GM12878 (cell line): ENCODE measurements around the gene TTC23. TPM values are rescaled to one million over a fixed set of nuclear protein-coding genes. Genes with fewer than 3 reads are reported as not detected.

Experiments
- ATAC-seq: fragments of 200-7000 bp; cut with Tn5 transposase; 3 replicates; pipeline ENCODE4 v1.9.1; 2020; ENCODE audit warnings: mild to moderate bottlenecking, moderate library complexity
- BruUV-seq: library from RNA; stranded (reverse); fragments of 400-500 nt; replicated peaks from 2 replicates; lab custom pipeline; 2021; lab: Mats Ljungman, UMichigan
- CTCF ChIA-PET: fragments of 300-600 bp; sonication (Branson Sonifier 250); formaldehyde crosslinking; extraction: SDS; loops from one replicate; lab custom pipeline; 2021; ENCODE audit warnings: inconsistent platforms; lab: Yijun Ruan, JAX
- POLR2A ChIA-PET: fragments of 350-600 bp; formaldehyde crosslinking; extraction: SDS; loops from one replicate; lab custom pipeline; 2021; ENCODE audit warnings: inconsistent platforms; lab: Charles Lee
- RAD21 ChIA-PET: fragments of 300-600 bp; sonication (Branson Sonifier 250); formaldehyde crosslinking; loops from one replicate; lab custom pipeline; 2023; ENCODE audit warnings: antibody characterized with exemption; ENCODE audit not compliant: unreplicated experiment; lab: Charles Lee
- SMC1A ChIA-PET: fragments of 300-600 bp; sonication (Branson Sonifier 250); formaldehyde crosslinking; loops from one replicate; lab custom pipeline; 2023; ENCODE audit not compliant: unreplicated experiment, uncharacterized antibody; lab: Charles Lee
- DNase-seq: peaks from one replicate; pipeline ENCODE4 v3.0.0-alpha.2; 2011; ENCODE audit warnings: low read depth, low spot score
- FAIRE-seq: peaks from 3 replicates; lab custom pipeline; 2011; peaks lifted over from hg19 to GRCh38; lab: Jason Lieb, UNC
- H2AFZ ChIP-seq: 2 replicates; pipeline ENCODE4 v1.6.0; 2011; ENCODE audit warnings: low read depth, low read length, control low read depth; ENCODE audit not compliant: control insufficient read depth
- H3K27ac ChIP-seq: 2 replicates; pipeline ENCODE4 v1.5.1; 2011; ENCODE audit warnings: control low read depth; ENCODE audit not compliant: control insufficient read depth, insufficient read depth
- H3K27me3 ChIP-seq, 2 experiments: replicated peaks in 1 of 2; 2 replicates each; pipeline versions ENCODE4 v1.6.0 to v1.6.1; 2011; ENCODE audit warnings: low read length in 1 of 2; ENCODE audit not compliant: control insufficient read depth in 2 of 2, insufficient read depth in 2 of 2
- H3K36me3 ChIP-seq, 2 experiments: 2 replicates each; pipeline ENCODE4 v1.5.1; 2011; ENCODE audit warnings: low read length in 1 of 2; ENCODE audit not compliant: control insufficient read depth in 2 of 2, insufficient read depth in 2 of 2
- H3K4me1 ChIP-seq: 2 replicates; pipeline ENCODE4 v1.6.1; 2011; ENCODE audit warnings: mild to moderate bottlenecking, low read length, moderate library complexity, mixed read lengths; ENCODE audit not compliant: control insufficient read depth, insufficient read depth
- H3K4me2 ChIP-seq: 2 replicates; pipeline ENCODE4 v1.6.0; 2011; ENCODE audit warnings: control low read depth; ENCODE audit not compliant: control insufficient read depth, insufficient read depth
- H3K4me3 ChIP-seq: fragments of 200-600 bp; sonication (generic); 2 replicates; pipeline ENCODE4 v1.5.1; 2016
- H3K79me2 ChIP-seq: 2 replicates; pipeline ENCODE4 v1.6.0; 2011; ENCODE audit warnings: low read length; ENCODE audit not compliant: control insufficient read depth, insufficient read depth
- H3K9ac ChIP-seq: 2 replicates; pipeline ENCODE4 v1.8.0; 2011; ENCODE audit warnings: low read length, control low read depth, mixed read lengths; ENCODE audit not compliant: control insufficient read depth, insufficient read depth
- H3K9me3 ChIP-seq: replicated peaks from 3 replicates; pipeline ENCODE4 v1.5.1; 2011; ENCODE audit warnings: mild to moderate bottlenecking, low read length; ENCODE audit not compliant: control insufficient read depth, insufficient read depth
- H4K20me1 ChIP-seq: 2 replicates; pipeline ENCODE4 v1.6.0; 2011; ENCODE audit not compliant: control insufficient read depth, insufficient read depth
- BACH1 ChIP-seq: fragments of 450-650 bp; IDR thresholded peaks from 2 replicates; pipeline ENCODE4 v1.6.1; 2017; ENCODE audit warnings: mild to moderate bottlenecking, borderline replicate concordance
- BCL11A ChIP-seq: IDR thresholded peaks from 2 replicates; pipeline ENCODE4 v1.6.1; 2011; ENCODE audit warnings: low read depth, low read length
- CBX5 ChIP-seq: sonication (generic); IDR thresholded peaks from 2 replicates; pipeline ENCODE4 v1.6.1; 2016; ENCODE audit warnings: low read depth, moderate library complexity, mild to moderate bottlenecking, inconsistent platforms
- GATAD2B ChIP-seq: fragments of 450-650 bp; conservative IDR thresholded peaks from 2 replicates; pipeline ENCODE4 v1.6.1; 2017; ENCODE audit warnings: low read depth, mild to moderate bottlenecking, moderate library complexity
- MYB ChIP-seq: fragments of 150-350 bp; IDR thresholded peaks from 2 replicates; pipeline ENCODE4 v1.6.1; 2014; ENCODE audit warnings: mild to moderate bottlenecking, low read depth, low read length, borderline replicate concordance
- MYC ChIP-seq: IDR thresholded peaks from 2 replicates; pipeline ENCODE4 v1.6.1; 2011; ENCODE audit warnings: mild to moderate bottlenecking, low read length, moderate library complexity, inconsistent platforms; ENCODE audit not compliant: insufficient read depth, insufficient replicate concordance, insufficient read length, severe bottlenecking
- NFIC ChIP-seq: IDR thresholded peaks from 2 replicates; pipeline ENCODE4 v1.6.1; 2012; ENCODE audit warnings: low read depth, mild to moderate bottlenecking, inconsistent platforms, low read length, moderate library complexity
- PAX8 ChIP-seq: fragments of 450-650 bp; IDR thresholded peaks from 2 replicates; pipeline ENCODE4 v1.6.1; 2017; ENCODE audit warnings: mild to moderate bottlenecking, moderate library complexity
- POLR2A ChIP-seq: IDR thresholded peaks from 2 replicates; pipeline ENCODE4 v1.6.1; 2011; ENCODE audit warnings: low read depth, mild to moderate bottlenecking, low read length
- RAD21 ChIP-seq: IDR thresholded peaks from 2 replicates; pipeline ENCODE4 v1.6.1; 2011; ENCODE audit warnings: mild to moderate bottlenecking, low read depth, low read length, moderate library complexity; ENCODE audit not compliant: insufficient read depth
- RELA ChIP-seq: fragments of 450-650 bp; IDR thresholded peaks from 2 replicates; pipeline ENCODE4 v1.8.0; 2014; ENCODE audit warnings: borderline replicate concordance; ENCODE audit not compliant: partially characterized antibody
- SP1 ChIP-seq: IDR thresholded peaks from one replicate; pipeline ENCODE4 v1.6.1; 2011; ENCODE audit warnings: low read depth, low read length
- SRF ChIP-seq, 2 experiments: IDR thresholded peaks; 2 replicates each; pipeline ENCODE4 v1.6.1; 2011; ENCODE audit warnings: low read depth in 2 of 2, low read length in 2 of 2, mild to moderate bottlenecking in 1 of 2, moderate library complexity in 1 of 2
- SUPT20H ChIP-seq: IDR thresholded peaks from 2 replicates; pipeline ENCODE4 v1.6.1; 2011; ENCODE audit warnings: low read depth, mild to moderate bottlenecking, low read length, moderate library complexity, borderline replicate concordance; ENCODE audit not compliant: control insufficient read depth
- TCF12 ChIP-seq: IDR thresholded peaks from 2 replicates; pipeline ENCODE4 v1.6.1; 2011; ENCODE audit warnings: low read depth, mild to moderate bottlenecking, low read length
- ZSCAN29 ChIP-seq: fragments of 450-650 bp; IDR thresholded peaks from 2 replicates; pipeline ENCODE4 v1.6.1; 2017; ENCODE audit warnings: mild to moderate bottlenecking, moderate library complexity
- WGBS: methylation state at CpG from one replicate; pipeline ENCODE4 v1.1.6; 2016; ENCODE audit warnings: low lambda C conversion rate; ENCODE audit not compliant: insufficient replicate concordance, insufficient coverage; ENCODE audit errors: missing lambda C conversion rate; 5-methylcytosine and 5-hydroxymethylcytosine counted together
- in situ Hi-C: fragments of 300-500 bp; cut with MboI; formaldehyde crosslinking; loops from 9 replicates; pipeline ENCODE4 v1.14.3; 2018; ENCODE audit warnings: mixed read lengths
- intact Hi-C: fragments of 100-400 bp; cut with micrococcal nuclease; formaldehyde crosslinking; loops from one replicate; pipeline ENCODE4 v1.14.2; 2022; ENCODE audit not compliant: unreplicated experiment
- polyA plus RNA-seq, 11 experiments: library from polyadenylated mRNA; depleted of rRNA in 4 of 11; unstranded in 6 of 11; stranded (reverse) in 5 of 11; fragments of >200 nt; fragmentation: Nextera tagmentation in 4 of 11; fragmentation: Illumina TruSeq in 1 of 11; extraction: Ambion mirVana in 4 of 11; extraction: Trizol in 1 of 11; gene quantifications; 1 replicate in 1 of 11; 2 replicates in 10 of 11; pipeline versions ENCODE4 v1.2.1 to v1.2.3, GENCODE V29; 2011 to 2016; ENCODE audit warnings: inconsistent platforms in 2 of 11, missing spikeins in 2 of 11, low read depth in 1 of 11
- total RNA-seq, 4 experiments: library from RNA; depleted of rRNA in 3 of 4; stranded (reverse); fragments of >200 nt in 3 of 4; fragmentation: Illumina TruSeq in 1 of 4; extraction: Trizol in 1 of 4; gene quantifications; 2 replicates each; pipeline versions ENCODE4 v1.2.1 to v1.2.3, GENCODE V29; 2013 to 2021
- TF ChIP-seq, protein P1 (sequence below): IDR thresholded peaks from 2 replicates; pipeline ENCODE4 v1.6.1; 2012; ENCODE audit warnings: low read depth, low read length, improper control_type of control experiment
- TF ChIP-seq, protein P2 (sequence below): fragments of 450-650 bp; IDR thresholded peaks from 2 replicates; pipeline ENCODE4 v1.6.1; 2014; ENCODE audit warnings: mild to moderate bottlenecking

Gene TTC23
- total and polyA plus RNA-seq, 10 of the 15 experiments (the other 5 are each of a cell fraction or from before 2014, with no cell fraction given) = 1.2 to 9.0 (median 6.5) TPM

DNA sequence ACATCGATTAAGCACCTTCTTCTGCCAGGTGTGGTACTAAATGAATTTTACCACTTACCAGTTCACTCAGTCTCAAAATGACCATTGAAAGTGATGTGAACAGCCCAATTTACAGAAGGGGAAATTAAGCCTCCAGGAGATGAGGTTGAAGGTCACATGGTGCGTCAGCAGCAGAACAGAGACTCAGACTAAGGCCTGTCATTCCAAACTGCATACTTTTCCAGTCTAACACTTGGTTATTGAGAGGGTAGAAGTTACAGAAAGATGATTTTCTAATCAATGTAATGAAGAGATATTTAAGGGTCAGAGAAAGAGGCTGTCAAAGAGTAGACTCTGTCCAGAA, 68.4 kb downstream of the TTC23 start (continued):
- TF ChIP-seq MYC (no peak), PAX8 (no peak), CBX5 (no peak), BACH1 (no peak), ZSCAN29 (no peak)
- TF ChIP-seq, protein P1, sequence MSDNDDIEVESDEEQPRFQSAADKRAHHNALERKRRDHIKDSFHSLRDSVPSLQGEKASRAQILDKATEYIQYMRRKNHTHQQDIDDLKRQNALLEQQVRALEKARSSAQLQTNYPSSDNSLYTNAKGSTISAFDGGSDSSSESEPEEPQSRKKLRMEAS = no peak

DNA sequence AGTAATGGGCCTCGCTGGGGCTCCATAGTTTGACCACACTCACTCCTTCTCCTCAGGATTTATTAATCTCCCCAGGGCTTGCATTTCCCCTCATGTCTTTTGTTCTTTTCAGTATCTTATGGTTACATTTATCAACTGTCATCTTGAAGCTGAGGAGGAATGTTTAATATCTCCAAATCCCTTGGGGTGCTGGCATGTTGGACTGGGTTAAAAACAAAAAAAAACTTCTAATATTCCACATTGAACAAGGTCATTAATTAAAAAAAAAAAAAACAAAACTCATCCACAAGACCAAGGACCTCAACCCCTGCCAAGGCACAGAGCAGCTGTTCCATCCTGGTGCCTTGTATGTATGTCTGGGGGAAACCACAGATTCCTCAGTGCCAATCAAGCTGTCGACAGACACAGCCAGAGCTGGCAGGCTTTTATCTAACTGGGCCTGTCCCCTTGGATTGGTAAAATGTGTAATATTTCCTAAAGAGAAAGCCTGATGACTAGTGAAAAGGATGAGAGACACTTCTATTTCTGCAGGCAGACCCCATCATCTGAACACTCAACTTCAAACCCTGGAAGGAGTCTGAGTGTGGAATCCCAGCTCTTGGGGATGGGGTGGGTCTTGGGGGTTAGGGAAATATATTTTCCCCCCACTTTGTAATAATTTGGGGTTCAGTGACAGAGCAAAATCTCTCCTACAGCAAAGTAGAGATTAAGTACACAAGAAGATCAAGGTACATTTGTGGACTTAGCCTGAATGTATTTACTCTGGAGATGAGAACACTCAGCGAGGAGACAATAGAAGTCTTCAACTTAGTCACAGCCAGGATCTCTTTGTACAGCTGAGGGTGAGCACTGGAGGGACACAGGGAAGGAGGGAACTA, 69.1 kb downstream of the TTC23 start:
- ChIA-PET SMC1A (interaction anchor here (0.6 kb wide), 2 partner anchors 14 to 92 kb away, joined by 3 to 4 read pairs; no protein-coding TSS in a partner anchor), CTCF (interaction anchor here (0.6 to 0.7 kb wide), 2 partner anchors 228 to 1460 kb away, joined by 3 read pairs; no protein-coding TSS in a partner anchor), RAD21 (no interaction called here), POLR2A (interaction anchor here (0.7 kb wide), 1 partner anchor 12 kb away, joined by 3 read pairs; no protein-coding TSS in a partner anchor)
- Histone ChIP-seq H3K4me1 (no peaks in the 10 kb centered on the region), H3K4me2 (no peak overlapping the region), H3K36me3 (no peaks in the 10 kb centered on the region), H2AFZ (no peak overlapping the region), H3K27ac (no peak overlapping the region), H3K9ac (no peak overlapping the region), H3K4me3 (no peak overlapping the region), H3K27me3 (no peaks in the 10 kb centered on the region), H3K79me2 (no peaks in the 10 kb centered on the region), H4K20me1 (no peaks in the 10 kb centered on the region), H3K9me3 (no peaks in the 10 kb centered on the region)
- FAIRE-seq = no peak
- TF ChIP-seq ZSCAN29 = no peak
- TF ChIP-seq TCF12 = no peak
- no peak for TF ChIP-seq SP1
- TF ChIP-seq SRF (IDR thresholded peaks at IDR 0.05; ENCODE audit: low read depth in 2 of 2, low read length in 2 of 2) = no peak
- TF ChIP-seq MYB = no peak
- TF ChIP-seq, protein P2, sequence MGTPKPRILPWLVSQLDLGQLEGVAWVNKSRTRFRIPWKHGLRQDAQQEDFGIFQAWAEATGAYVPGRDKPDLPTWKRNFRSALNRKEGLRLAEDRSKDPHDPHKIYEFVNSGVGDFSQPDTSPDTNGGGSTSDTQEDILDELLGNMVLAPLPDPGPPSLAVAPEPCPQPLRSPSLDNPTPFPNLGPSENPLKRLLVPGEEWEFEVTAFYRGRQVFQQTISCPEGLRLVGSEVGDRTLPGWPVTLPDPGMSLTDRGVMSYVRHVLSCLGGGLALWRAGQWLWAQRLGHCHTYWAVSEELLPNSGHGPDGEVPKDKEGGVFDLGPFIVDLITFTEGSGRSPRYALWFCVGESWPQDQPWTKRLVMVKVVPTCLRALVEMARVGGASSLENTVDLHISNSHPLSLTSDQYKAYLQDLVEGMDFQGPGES = no peak
- no peak for TF ChIP-seq RELA
- no peak for TF ChIP-seq POLR2A
- no peak for TF ChIP-seq GATAD2B
- no peak for TF ChIP-seq NFIC
- no peak for TF ChIP-seq RAD21
- no peak for TF ChIP-seq SUPT20H
- no peak for TF ChIP-seq BCL11A
- 47% methylated on average over 3 of the region's 3 CpGs for WGBS
- no peak for DNase-seq
- ATAC-seq = no peak
- in situ Hi-C loops = no loop called here
- intact Hi-C loops = no loop called here
- no TSS peak for BruUV-seq
